Measurements from ENCODE around the gene NTM.

NTM gene

GRCh38 chr11:131370090-131370751, at the start of gene NTM:
TSS of gene NTM (plus strand) at chr11:131370615.
- TF ChIP-seq WT1 (tag by site-specific recombination; IDR thresholded peaks at IDR 0.05) (no peak), GLIS1 (tag by site-specific recombination; IDR thresholded peaks at IDR 0.05) (no peak)
- ChIA-PET CTCF (interaction anchor here (0.7 to 1.1 kb wide), 2 partner anchors 304 to 406 kb away, joined by 4 to 5 read pairs; no protein-coding TSS in a partner anchor), POLR2A (interaction anchor here (0.7 kb wide), 1 partner anchor 27 kb away, joined by 3 read pairs; no protein-coding TSS in a partner anchor)
- Histone ChIP-seq H3K27ac (ENCODE audit: extremely low read depth, low read depth, low read length) (no peak within 1 kb of the TSS), H3K4me1 (ENCODE audit: control insufficient read depth, insufficient read depth, low read length) (peaks cover 5% of the 10 kb centered on the region; the same call in 1 of the 2 replicates), H3K9me3 (ENCODE audit: control insufficient read depth, insufficient read depth, low read depth, low read length) (no peaks in the 10 kb centered on the region), H3K4me3 (ENCODE audit: low read depth, low read length) (no peak within 1 kb of the TSS), H3K36me3 (ENCODE audit: control insufficient read depth in 2 of 2, insufficient read depth in 1 of 2, low read length in 2 of 2) (no peaks in the 10 kb centered on the region)

- TF ChIP-seq AEBP2 (tag by site-specific recombination; IDR thresholded peaks at IDR 0.05; ENCODE audit: borderline replicate concordance) (no peak), ZNF658 (tag by site-specific recombination; IDR thresholded peaks at IDR 0.05) (no peak), ZNF366 (tag by site-specific recombination; conservative IDR thresholded peaks at IDR 0.05) (no peak), ZNF311 (tag by site-specific recombination; IDR thresholded peaks at IDR 0.05; ENCODE audit: borderline replicate concordance) (no peak), MEIS1 (CRISPR knock-in tag; IDR thresholded peaks at IDR 0.05; ENCODE audit: borderline replicate concordance) (no peak), ZNF169 (tag by site-specific recombination; IDR thresholded peaks at IDR 0.05) (no peak), ZNF404 (tag by site-specific recombination; IDR thresholded peaks at IDR 0.05) (no peak), ZNF792 (tag by site-specific recombination; IDR thresholded peaks at IDR 0.05) (no peak), ZNF580 (tag by site-specific recombination; IDR thresholded peaks at IDR 0.05) (no peak), ZNF692 (tag by site-specific recombination; IDR thresholded peaks at IDR 0.05) (no peak), HOXC10 (CRISPR knock-in tag; IDR thresholded peaks at IDR 0.05) (no peak), ZBTB10 (tag by site-specific recombination; IDR thresholded peaks at IDR 0.05) (no peak), ZNF843 (tag by site-specific recombination; IDR thresholded peaks at IDR 0.05) (no peak), ZNF510 (tag by site-specific recombination; IDR thresholded peaks at IDR 0.05; ENCODE audit: insufficient replicate concordance) (no peak), ZNF747 (tag by site-specific recombination; IDR thresholded peaks at IDR 0.05) (no peak), ELK4 (IDR thresholded peaks at IDR 0.05; ENCODE audit: borderline replicate concordance, low read depth, low read length) (no peak), GLI2 (tag by site-specific recombination; IDR thresholded peaks at IDR 0.05; ENCODE audit: borderline replicate concordance, low read depth) (no peak), KLF16 (tag by site-specific recombination; IDR thresholded peaks at IDR 0.05) (no peak)
- Histone ChIP-seq H3K4me3 (ENCODE audit: low read depth, low read length) (no peak overlapping the region), H3K27ac (ENCODE audit: extremely low read depth, low read depth, low read length) (no peak overlapping the region), H3K4me1 (ENCODE audit: control insufficient read depth, insufficient read depth, low read length) (no peaks in the 10 kb centered on the region), H3K9me3 (ENCODE audit: control insufficient read depth, insufficient read depth, low read depth, low read length) (no peaks in the 10 kb centered on the region), H3K36me3 (ENCODE audit: control insufficient read depth in 2 of 2, insufficient read depth in 1 of 2, low read length in 2 of 2) (no peaks in the 10 kb centered on the region)
- CTCF ChIA-PET: no interaction called here
- POLR2A ChIA-PET: no interaction called here
Observed at GRCh38 chr11:131324921-131325570, 45.4 kb upstream of the NTM start.

All from HEK293 (cell line).